DND-41 (cell line): Measurements from ENCODE around the gene SRPX.

ENCODE experiments used
- EZH2 ChIP-seq: IDR thresholded peaks from 3 replicates; pipeline ENCODE4 v1.6.1; 2012; ENCODE audit warnings: borderline replicate concordance, low read depth, mild to moderate bottlenecking, moderate library complexity, low read length, inconsistent platforms; ENCODE audit not compliant: severe bottlenecking
- TF ChIP-seq, protein P1 (sequence below): IDR thresholded peaks from 2 replicates; pipeline ENCODE4 v1.5.1; 2012; ENCODE audit warnings: borderline replicate concordance, low read length, moderate library complexity, mild to moderate bottlenecking; ENCODE audit not compliant: poor library complexity, severe bottlenecking; ENCODE audit errors: extremely low read depth

DNA sequence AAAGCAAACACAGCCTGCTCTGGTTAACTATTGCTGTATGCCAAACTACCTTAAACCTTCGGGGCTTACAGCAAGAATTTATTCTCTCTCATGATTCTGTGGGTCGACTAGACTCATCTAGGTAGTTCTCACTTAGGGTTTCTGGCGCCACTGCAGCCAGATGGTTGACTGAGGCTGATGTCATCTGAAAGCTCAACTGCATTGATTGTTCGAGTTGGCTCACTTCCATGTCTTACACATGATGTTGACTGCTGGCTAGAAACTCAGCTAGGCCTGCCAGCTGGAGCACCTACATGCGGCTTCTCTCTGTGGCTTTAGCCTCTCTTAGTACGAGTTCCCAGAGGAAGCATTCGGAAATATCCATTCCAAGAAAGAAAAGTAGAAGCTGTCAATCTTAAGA, 103.2 kb downstream of the SRPX start:
- TF ChIP-seq, protein P1, sequence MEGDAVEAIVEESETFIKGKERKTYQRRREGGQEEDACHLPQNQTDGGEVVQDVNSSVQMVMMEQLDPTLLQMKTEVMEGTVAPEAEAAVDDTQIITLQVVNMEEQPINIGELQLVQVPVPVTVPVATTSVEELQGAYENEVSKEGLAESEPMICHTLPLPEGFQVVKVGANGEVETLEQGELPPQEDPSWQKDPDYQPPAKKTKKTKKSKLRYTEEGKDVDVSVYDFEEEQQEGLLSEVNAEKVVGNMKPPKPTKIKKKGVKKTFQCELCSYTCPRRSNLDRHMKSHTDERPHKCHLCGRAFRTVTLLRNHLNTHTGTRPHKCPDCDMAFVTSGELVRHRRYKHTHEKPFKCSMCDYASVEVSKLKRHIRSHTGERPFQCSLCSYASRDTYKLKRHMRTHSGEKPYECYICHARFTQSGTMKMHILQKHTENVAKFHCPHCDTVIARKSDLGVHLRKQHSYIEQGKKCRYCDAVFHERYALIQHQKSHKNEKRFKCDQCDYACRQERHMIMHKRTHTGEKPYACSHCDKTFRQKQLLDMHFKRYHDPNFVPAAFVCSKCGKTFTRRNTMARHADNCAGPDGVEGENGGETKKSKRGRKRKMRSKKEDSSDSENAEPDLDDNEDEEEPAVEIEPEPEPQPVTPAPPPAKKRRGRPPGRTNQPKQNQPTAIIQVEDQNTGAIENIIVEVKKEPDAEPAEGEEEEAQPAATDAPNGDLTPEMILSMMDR, result no peak
- no peak for TF ChIP-seq EZH2
